HL-60 (cell line): ENCODE data around the gene AR.

Experiments used
- DNase-seq, 2 experiments: peaks; one replicate each; pipeline ENCODE4 v3.0.0-alpha.2; 2010 to 2020; ENCODE audit warnings: low read depth in 1 of 2, low spot score in 1 of 2
- H3K27ac ChIP-seq: fragments of 250-450 bp; sonication (Bioruptor Pico); replicated peaks from 2 replicates; pipeline ENCODE4 v1.5.1; 2020; ENCODE audit warnings: mild to moderate bottlenecking, moderate library complexity
- H3K27me3 ChIP-seq: fragments of 250-450 bp; sonication (Bioruptor Pico); 2 replicates; pipeline ENCODE4 v1.5.1; 2021; ENCODE audit warnings: mild to moderate bottlenecking, moderate library complexity; ENCODE audit not compliant: insufficient read depth, poor library complexity, severe bottlenecking
- H3K4me3 ChIP-seq: replicated peaks from 2 replicates; pipeline ENCODE4 v1.5.1; 2011; ENCODE audit warnings: mild to moderate bottlenecking, control low read depth, low read length; ENCODE audit not compliant: insufficient read depth
- GABPA ChIP-seq: IDR thresholded peaks from 2 replicates; pipeline ENCODE4 v1.6.1; 2012; ENCODE audit warnings: low read depth
- POLR2AphosphoS5 ChIP-seq: IDR thresholded peaks from 2 replicates; pipeline ENCODE4 v1.6.1; 2012; ENCODE audit warnings: low read depth
- SPI1 ChIP-seq: IDR thresholded peaks from 2 replicates; pipeline ENCODE4 v1.6.1; 2012; ENCODE audit warnings: low read depth, mild to moderate bottlenecking, borderline replicate concordance
- TF ChIP-seq, protein P1 (sequence below): IDR thresholded peaks from one replicate; pipeline ENCODE4 v1.5.1; 2011; ENCODE audit warnings: low read length, control low read depth, inconsistent platforms; ENCODE audit not compliant: insufficient read depth
- TF ChIP-seq, protein P2 (sequence below): IDR thresholded peaks from 2 replicates; pipeline ENCODE4 v1.6.1; 2012; ENCODE audit warnings: low read depth; ENCODE audit not compliant: insufficient replicate concordance

Gene AR

GRCh38 chrX:67582436-67582835, 38.6 kb downstream of the AR start:
- TF ChIP-seq, protein P1, sequence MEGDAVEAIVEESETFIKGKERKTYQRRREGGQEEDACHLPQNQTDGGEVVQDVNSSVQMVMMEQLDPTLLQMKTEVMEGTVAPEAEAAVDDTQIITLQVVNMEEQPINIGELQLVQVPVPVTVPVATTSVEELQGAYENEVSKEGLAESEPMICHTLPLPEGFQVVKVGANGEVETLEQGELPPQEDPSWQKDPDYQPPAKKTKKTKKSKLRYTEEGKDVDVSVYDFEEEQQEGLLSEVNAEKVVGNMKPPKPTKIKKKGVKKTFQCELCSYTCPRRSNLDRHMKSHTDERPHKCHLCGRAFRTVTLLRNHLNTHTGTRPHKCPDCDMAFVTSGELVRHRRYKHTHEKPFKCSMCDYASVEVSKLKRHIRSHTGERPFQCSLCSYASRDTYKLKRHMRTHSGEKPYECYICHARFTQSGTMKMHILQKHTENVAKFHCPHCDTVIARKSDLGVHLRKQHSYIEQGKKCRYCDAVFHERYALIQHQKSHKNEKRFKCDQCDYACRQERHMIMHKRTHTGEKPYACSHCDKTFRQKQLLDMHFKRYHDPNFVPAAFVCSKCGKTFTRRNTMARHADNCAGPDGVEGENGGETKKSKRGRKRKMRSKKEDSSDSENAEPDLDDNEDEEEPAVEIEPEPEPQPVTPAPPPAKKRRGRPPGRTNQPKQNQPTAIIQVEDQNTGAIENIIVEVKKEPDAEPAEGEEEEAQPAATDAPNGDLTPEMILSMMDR = no peak
- TF ChIP-seq GABPA (no peak), SPI1 (no peak), POLR2AphosphoS5 (no peak)
- TF ChIP-seq, protein P2, sequence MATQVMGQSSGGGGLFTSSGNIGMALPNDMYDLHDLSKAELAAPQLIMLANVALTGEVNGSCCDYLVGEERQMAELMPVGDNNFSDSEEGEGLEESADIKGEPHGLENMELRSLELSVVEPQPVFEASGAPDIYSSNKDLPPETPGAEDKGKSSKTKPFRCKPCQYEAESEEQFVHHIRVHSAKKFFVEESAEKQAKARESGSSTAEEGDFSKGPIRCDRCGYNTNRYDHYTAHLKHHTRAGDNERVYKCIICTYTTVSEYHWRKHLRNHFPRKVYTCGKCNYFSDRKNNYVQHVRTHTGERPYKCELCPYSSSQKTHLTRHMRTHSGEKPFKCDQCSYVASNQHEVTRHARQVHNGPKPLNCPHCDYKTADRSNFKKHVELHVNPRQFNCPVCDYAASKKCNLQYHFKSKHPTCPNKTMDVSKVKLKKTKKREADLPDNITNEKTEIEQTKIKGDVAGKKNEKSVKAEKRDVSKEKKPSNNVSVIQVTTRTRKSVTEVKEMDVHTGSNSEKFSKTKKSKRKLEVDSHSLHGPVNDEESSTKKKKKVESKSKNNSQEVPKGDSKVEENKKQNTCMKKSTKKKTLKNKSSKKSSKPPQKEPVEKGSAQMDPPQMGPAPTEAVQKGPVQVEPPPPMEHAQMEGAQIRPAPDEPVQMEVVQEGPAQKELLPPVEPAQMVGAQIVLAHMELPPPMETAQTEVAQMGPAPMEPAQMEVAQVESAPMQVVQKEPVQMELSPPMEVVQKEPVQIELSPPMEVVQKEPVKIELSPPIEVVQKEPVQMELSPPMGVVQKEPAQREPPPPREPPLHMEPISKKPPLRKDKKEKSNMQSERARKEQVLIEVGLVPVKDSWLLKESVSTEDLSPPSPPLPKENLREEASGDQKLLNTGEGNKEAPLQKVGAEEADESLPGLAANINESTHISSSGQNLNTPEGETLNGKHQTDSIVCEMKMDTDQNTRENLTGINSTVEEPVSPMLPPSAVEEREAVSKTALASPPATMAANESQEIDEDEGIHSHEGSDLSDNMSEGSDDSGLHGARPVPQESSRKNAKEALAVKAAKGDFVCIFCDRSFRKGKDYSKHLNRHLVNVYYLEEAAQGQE = no peak
- Histone ChIP-seq H3K27me3 (peaks cover 3% of the 10 kb centered on the region), H3K4me3 (no peak overlapping the region), H3K27ac (no peak overlapping the region)
- DNase-seq = no peak

GRCh38 chrX:67583171-67583570, 39.4 kb downstream of the AR start:
- TF ChIP-seq, protein P1 = no peak
- TF ChIP-seq SPI1 (no peak), GABPA (no peak), POLR2AphosphoS5 (no peak)
- TF ChIP-seq, protein P2 = no peak
- H3K27ac ChIP-seq = no peak overlapping the region
- H3K4me3 ChIP-seq = no peak overlapping the region
- H3K27me3 ChIP-seq = peaks cover 3% of the 10 kb centered on the region
- DNase-seq = no peak

GRCh38 chrX:67585401-67585800, 41.6 kb downstream of the AR start:
- H3K4me3 ChIP-seq = no peak overlapping the region
- DNase-seq = no peak
- H3K27ac ChIP-seq = no peak overlapping the region
- peaks cover 3% of the 10 kb centered on the region for H3K27me3 ChIP-seq
- no peak for TF ChIP-seq SPI1

GRCh38 chrX:67587946-67588624, 44.3 kb downstream of the AR start:
- DNase-seq = no peak
- no peak overlapping the region for H3K4me3 ChIP-seq
- H3K27me3 ChIP-seq = peaks cover 3% of the 10 kb centered on the region
- H3K27ac ChIP-seq = no peak overlapping the region
- TF ChIP-seq, protein P1 = no peak
- no peak for TF ChIP-seq SPI1
- TF ChIP-seq, protein P2 = no peak
- no peak for TF ChIP-seq POLR2AphosphoS5
- no peak for TF ChIP-seq GABPA
